GM12891 (cell line): ENCODE data around the gene PRRC1.

Experiments used
- DNase-seq: peaks from one replicate; pipeline ENCODE4 v3.0.0; 2011; ENCODE audit warnings: low spot score; ENCODE audit not compliant: insufficient read length
- FAIRE-seq: peaks from 2 replicates; lab custom pipeline; 2011; peaks lifted over from hg19 to GRCh38; lab: Jason Lieb, UNC
- PAX5 ChIP-seq: IDR thresholded peaks from 2 replicates; pipeline ENCODE4 v1.6.1; 2011; ENCODE audit warnings: low read length, moderate library complexity, mild to moderate bottlenecking; ENCODE audit not compliant: insufficient read depth, severe bottlenecking
- POLR2A ChIP-seq: IDR thresholded peaks from 2 replicates; pipeline ENCODE4 v1.6.1; 2011; ENCODE audit warnings: low read depth, low read length, control low read depth
- POLR2AphosphoS5 ChIP-seq: IDR thresholded peaks from 2 replicates; pipeline ENCODE4 v1.6.1; 2011; ENCODE audit warnings: low read depth, low read length, control low read depth
- POU2F2 ChIP-seq: IDR thresholded peaks from 2 replicates; pipeline ENCODE4 v1.6.1; 2011; ENCODE audit warnings: low read depth, mild to moderate bottlenecking, control low read depth, low read length, moderate library complexity
- SPI1 ChIP-seq: IDR thresholded peaks from 2 replicates; pipeline ENCODE4 v1.6.1; 2011; ENCODE audit warnings: low read depth, low read length, control low read depth
- TAF1 ChIP-seq: IDR thresholded peaks from 2 replicates; pipeline ENCODE4 v1.6.1; 2011; ENCODE audit warnings: low read depth, low read length, control low read depth

Gene PRRC1

GRCh38 chr5:127589309-127590030, 72.0 kb downstream of the PRRC1 start:
- DNase-seq: no peak
- no peak for TF ChIP-seq POLR2AphosphoS5
- TF ChIP-seq POU2F2: no peak
- no peak for TF ChIP-seq SPI1
- TF ChIP-seq TAF1: no peak
- TF ChIP-seq PAX5: no peak
- no peak for TF ChIP-seq POLR2A
- FAIRE-seq: peak; percentile 86

- FAIRE-seq (no peak), DNase-seq (no peak)
- no peak for TF ChIP-seq TAF1
- TF ChIP-seq SPI1: no peak
- no peak for TF ChIP-seq POLR2AphosphoS5
- TF ChIP-seq PAX5: no peak
- TF ChIP-seq POLR2A: no peak
- TF ChIP-seq POU2F2: no peak
Measured at GRCh38 chr5:127590156-127590722, 72.8 kb downstream of the PRRC1 start.

GRCh38 chr5:127595484-127596368, 78.3 kb downstream of the PRRC1 start:
- FAIRE-seq (no peak), DNase-seq (no peak)
- TF ChIP-seq POLR2A (no peak), SPI1 (no peak), PAX5 (no peak), POLR2AphosphoS5 (no peak), POU2F2 (no peak), TAF1 (no peak)

GRCh38 chr5:127596501-127596900, 79.1 kb downstream of the PRRC1 start:
- no peak for DNase-seq
- TF ChIP-seq POLR2A: no peak
- no peak for TF ChIP-seq TAF1

GRCh38 chr5:127599320-127599719, 81.9 kb downstream of the PRRC1 start:
- no peak for DNase-seq
- no peak for FAIRE-seq
- TF ChIP-seq SPI1 (no peak), POLR2A (no peak), POLR2AphosphoS5 (no peak)

More at GRCh38 chr5:127596501-127596900, 79.1 kb downstream of the PRRC1 start:
- no peak for FAIRE-seq

GRCh38 chr5:127599847-127600246, 82.4 kb downstream of the PRRC1 start:
- no peak for DNase-seq
- no peak for FAIRE-seq
- TF ChIP-seq PAX5: no peak
- no peak for TF ChIP-seq SPI1
- no peak for TF ChIP-seq POU2F2
- TF ChIP-seq TAF1: no peak
- no peak for TF ChIP-seq POLR2AphosphoS5
- no peak for TF ChIP-seq POLR2A

- TF ChIP-seq POLR2AphosphoS5: no peak
- no peak for TF ChIP-seq SPI1
- no peak for TF ChIP-seq POLR2A
- TF ChIP-seq POU2F2: no peak
- no peak for TF ChIP-seq PAX5
- no peak for TF ChIP-seq TAF1
- DNase-seq: no peak
- FAIRE-seq: no peak
Measured at GRCh38 chr5:127601111-127601510, 83.7 kb downstream of the PRRC1 start.

- no peak for FAIRE-seq
- DNase-seq: no peak
- TF ChIP-seq POU2F2: no peak
- TF ChIP-seq TAF1: no peak
- no peak for TF ChIP-seq SPI1
- no peak for TF ChIP-seq POLR2AphosphoS5
- TF ChIP-seq PAX5: no peak
- no peak for TF ChIP-seq POLR2A
Measured at GRCh38 chr5:127601601-127602000, 84.2 kb downstream of the PRRC1 start.

GRCh38 chr5:127602481-127602880, 85.0 kb downstream of the PRRC1 start:
- no peak for FAIRE-seq
- no peak for TF ChIP-seq TAF1
- no peak for DNase-seq
